HG02981 (cell line): ENCODE results near the gene HIGD1A.
A peak's percentile ranks its signal among the peaks of the same experiment; 100 is the strongest.
"Not testable (repeated sequence)": the region's sequence is repeated elsewhere in the genome, so short reads cannot be mapped to it uniquely, and the experiment has no call there.

ENCODE experiments used
- ATAC-seq: cut with Tn5 transposase; IDR thresholded peaks from one replicate; pipeline ENCODE4 v1.9.1; 2021; ENCODE audit warnings: mild to moderate bottlenecking, moderate library complexity; ENCODE audit not compliant: unreplicated experiment

HIGD1A gene

DNA sequence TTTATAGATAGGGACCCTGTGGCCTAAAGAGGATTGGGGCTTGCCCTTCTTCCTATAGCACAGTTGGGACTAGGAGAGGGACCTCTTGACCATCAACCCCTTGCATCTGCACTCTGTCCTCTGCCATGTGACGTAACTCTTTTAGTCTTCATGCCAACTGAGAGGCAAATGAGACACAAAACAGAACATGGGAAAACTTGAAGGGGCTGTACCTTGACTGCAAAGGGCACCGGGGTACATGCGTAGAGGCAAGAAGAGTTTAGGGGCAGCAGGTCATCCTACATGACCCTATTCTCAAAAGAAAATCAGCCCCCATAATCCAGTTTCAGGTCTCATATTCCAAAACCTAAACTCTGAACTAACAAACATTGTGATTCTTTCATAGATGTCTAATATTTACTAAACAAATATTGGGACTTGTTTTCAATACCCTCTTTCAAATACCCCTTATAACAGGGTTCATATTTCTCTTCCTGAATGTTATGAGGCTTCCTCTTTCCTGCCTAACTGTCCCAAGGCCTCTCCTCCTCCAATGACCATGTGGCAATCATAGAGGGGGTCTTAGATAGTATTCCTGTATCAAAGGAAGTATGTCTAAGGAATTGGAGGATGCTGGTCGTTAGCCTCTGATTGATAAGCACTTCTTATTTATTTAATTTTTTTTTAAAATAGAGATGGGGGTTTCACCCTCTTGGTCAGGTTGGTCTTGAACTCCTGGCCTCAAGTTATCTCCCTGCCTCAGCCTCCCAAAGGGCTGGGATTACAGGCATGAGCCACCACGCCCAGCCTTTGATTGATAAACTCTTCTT, 25.5 kb upstream of the HIGD1A start:
- ATAC-seq = no peak

DNA sequence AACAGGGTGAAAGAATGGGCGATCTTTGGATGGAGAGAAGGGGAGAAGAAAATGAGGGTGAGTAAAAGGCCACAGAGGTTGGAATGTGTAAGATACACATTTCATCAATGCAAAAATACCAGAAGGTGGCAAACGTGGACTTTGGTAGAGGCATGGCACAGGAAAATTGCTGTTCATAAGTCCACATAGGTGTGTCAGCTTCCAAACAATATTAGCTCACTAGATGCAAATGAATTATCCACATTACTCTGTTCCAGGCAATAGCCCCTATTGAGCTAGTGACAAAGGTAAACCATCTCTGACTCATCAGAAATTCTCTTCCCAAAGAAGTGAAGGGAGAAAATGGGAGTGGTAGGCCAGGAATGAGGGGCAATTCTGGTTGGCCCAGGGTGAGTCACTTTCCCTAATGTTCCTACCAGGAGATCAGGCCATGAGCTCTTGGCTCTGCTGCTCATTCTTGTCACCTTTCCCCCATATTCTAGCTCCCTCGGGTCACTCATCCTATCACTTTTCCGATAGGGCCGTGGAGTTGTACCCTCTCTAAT, 24.9 kb upstream of the HIGD1A start:
- no peak for ATAC-seq

DNA sequence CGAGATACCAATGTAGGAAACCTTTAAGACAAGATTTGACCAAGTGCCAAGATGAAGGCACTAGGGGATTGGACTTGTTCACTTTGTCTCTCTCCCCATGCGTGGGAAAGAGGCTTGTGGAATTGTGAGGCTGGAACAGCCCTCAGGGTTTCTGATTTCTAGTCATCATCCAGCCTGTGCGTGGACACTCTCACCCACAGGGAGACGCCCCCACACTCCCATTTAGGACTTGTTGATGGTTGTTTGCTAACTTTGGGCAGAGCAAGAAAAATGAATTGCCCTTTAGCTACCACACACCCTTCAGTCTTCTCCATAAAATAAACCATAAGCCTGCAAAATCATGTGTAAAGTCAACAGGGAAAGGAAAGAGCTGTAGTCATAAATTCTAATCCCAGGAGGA, 23.4 kb upstream of the HIGD1A start:
- no peak for ATAC-seq

DNA sequence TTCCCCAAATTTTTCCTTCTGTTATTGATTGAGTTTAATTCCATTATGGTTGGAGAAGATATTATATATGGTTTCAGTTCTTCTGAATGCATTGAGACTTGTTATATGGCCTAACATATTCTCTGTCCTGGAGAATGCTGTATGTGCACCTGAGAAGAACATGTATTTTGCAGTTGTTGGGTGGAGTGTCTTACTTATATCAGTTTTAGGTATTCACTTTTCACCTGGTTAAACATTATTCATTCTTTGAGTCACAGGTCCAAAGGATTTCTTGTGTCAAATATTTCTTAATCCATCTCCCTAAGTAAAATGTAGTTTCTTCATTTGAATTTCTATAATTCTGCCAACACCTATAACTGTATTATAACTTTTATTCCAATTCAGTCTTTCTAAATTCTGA, 22.7 kb upstream of the HIGD1A start:
- no peak for ATAC-seq

GRCh38 chr3:42826141-42826540, 21.9 kb upstream of the HIGD1A start:
- ATAC-seq = no peak

DNA sequence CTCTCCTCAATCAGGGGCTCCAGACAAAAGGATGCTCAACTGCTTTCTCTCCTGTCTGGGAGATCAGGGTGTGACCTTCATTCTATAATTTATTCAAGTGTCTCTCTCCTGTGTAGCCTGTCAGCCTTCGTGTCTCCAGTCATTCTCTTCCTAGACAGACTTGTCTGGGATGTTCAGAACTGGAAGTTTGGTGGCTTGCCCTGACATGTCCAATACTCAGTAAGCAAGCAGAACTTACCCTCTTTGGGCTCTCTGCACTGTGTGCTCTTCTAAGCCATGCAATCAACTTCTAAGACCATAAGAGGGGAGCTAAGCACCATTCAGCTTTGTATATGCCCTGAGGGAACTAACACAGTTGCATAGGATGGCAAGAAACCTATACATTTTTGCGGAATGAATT, 19.1 kb upstream of the HIGD1A start:
- ATAC-seq = no peak

GRCh38 chr3:42822828-42823227, 18.5 kb upstream of the HIGD1A start:
- ATAC-seq = no peak

DNA sequence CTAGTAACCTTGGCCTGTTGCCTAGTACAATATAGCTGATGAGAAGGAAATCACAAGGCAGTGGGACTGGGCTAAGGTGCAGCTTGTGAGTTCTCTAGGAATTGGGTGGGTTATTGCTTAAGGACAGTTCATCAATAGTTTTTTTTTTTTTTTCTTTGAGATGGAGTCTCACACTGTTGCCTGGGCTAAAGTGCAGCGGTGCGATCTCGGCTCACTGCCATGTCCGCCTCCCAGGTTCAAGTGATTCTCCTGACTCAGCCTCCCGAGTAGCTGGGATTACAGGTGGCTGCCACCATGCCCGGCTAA, 16.4 kb upstream of the HIGD1A start:
- ATAC-seq = no peak

DNA sequence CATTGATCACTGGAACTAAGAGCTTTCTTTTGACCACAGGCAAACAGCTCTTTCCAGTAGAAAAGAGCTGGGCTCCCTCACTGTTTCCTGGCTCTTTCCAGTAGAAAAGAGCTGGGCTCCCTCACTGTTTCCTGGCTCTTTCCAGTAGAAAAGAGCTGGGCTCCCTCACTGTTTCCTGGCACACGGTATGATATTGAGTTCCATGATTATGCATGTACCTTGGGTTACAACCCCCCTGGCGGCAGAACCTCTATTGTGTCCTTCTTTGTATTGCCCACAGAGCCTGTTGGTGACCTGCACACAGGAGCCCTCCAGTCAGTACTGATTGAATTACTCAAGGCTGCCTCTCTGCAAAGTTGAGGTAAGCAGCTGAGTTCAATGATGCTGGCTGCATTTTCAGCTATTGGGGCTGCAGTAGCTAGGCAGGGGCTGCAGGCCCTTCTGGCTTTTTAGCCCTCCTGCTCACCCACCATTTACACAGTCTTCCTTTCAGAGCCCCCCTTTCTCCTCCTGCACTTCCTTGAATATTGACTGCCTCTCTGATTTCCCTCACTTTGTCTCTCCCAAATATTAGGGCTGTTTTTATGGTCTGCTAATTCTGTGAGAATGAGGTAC, 15.2 kb upstream of the HIGD1A start:
- ATAC-seq = no peak

- ATAC-seq = no peak
Measured at GRCh38 chr3:42815826-42816225, 11.5 kb upstream of the HIGD1A start.

DNA sequence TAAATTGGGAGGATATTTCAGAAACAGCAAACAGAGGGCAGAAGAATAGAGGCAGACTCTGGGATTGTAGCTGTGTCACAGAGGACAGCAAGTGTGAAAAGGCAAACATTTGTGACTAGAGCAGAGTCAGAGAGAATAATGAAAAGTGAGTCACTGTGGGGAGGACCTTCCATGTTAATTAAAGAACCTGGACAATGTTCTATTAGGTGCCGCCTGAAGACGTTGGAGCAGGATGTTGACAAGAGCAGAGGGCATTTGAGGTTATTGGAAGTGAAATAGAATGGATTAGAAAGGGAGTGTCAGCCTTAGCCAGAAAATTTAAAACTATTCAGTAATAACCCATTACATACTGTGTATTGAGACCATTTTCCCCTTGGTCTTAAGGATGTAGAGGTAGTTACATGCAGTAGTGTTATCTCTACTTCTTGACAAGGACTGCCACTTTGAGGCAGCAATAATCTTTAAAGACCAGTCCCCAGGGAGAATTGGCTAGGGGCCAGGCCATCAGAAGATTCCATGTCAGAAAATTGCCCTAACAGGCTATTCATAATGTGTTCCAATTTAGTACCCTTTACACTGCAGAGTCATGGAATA, 10.7 kb upstream of the HIGD1A start:
- no peak for ATAC-seq

GRCh38 chr3:42814246-42814645, 10.0 kb upstream of the HIGD1A start:
- ATAC-seq = no peak

- not testable (repeated sequence) for ATAC-seq
Measured at GRCh38 chr3:42811118-42811883, 7.0 kb upstream of the HIGD1A start.

GRCh38 chr3:42810706-42811105, 6.4 kb upstream of the HIGD1A start:
- ATAC-seq = not testable (repeated sequence)

GRCh38 chr3:42809202-42809601, 4.9 kb upstream of the HIGD1A start, which contains the start of gene ACKR2:
Gene ACKR2, plus strand, starts transcription at chr3:42809445. Its CDS starts 55,058 bp downstream, at chr3:42864503.
- ATAC-seq = no peak

- ATAC-seq = no peak
Measured at GRCh38 chr3:42807929-42808328, 3.6 kb upstream of the HIGD1A start.

DNA sequence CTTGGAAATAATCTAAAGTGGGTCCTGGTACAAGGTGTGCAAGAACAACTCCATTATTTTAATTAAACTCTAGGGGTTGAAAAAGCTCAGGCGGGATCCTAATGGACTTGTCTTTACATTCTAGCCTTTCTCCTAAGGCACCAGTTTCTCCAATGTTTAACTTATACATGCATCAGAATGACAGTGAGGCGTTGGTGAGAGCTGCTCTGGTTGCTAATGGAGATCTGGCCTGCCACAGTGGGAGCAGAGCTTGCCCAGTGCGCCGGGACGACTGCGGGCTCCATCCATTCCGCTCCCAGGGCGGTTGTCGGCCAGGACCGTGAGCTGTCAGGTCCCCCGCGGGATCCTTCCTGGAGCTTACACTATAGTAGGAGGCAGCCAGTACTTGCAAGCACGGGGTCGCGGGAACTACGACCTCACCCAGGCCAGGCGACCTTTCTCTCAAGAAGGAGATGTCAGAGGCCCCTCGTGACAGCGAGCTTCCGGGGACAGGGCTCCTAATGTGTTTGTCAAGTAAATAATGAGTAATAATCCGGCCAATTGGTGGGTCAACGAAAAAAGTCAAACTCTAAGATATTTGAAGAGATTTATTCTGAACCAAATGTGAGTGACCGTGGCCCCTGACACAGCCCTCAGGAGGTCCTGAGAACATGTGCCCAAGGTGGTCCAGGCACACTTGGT, 991 bp upstream of the HIGD1A start:
- ATAC-seq = no peak

- ATAC-seq = peak; percentile 11
Measured at GRCh38 chr3:42804831-42805132, 492 bp upstream of the HIGD1A start.

GRCh38 chr3:42803414-42804105, 730 bp downstream of the HIGD1A start:
- peak; percentile 7 for ATAC-seq

- ATAC-seq = no peak
Measured at GRCh38 chr3:42802876-42803413, 1.3 kb downstream of the HIGD1A start.
